NCI-H2171 (cell line): ENCODE results near the gene PRSS57.

Experiments
- DNase-seq: peaks from one replicate; lab custom pipeline; 2025; lab: John Stamatoyannopoulos, UW

PRSS57 gene

GRCh38 chr19:652467-653389, 42.5 kb downstream of the PRSS57 start:
- DNase-seq: no peak

GRCh38 chr19:651991-652390, 43.3 kb downstream of the PRSS57 start:
- DNase-seq: no peak

- no peak for DNase-seq
Measured at GRCh38 chr19:651114-651818, 44.0 kb downstream of the PRSS57 start.

DNA sequence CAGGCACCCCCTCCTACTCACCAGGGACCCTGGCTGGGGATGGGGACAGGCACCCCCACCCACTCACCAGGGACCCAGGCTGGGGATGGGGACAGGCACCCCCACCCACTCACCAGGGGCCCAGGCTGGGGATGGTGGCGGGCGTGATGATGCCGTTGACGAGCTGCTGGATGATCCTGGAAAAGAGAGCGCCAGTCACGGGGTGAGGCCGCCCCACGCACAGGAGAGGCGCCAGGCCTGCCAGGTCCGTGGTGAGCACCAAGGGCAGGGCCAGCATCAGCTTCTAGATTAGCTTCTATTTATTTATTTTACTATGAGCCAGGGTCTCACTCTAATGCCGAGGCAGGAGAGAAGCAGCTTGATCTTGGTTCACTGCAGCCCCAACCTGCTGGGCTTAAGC, 45.1 kb downstream of the PRSS57 start:
- no peak for DNase-seq

GRCh38 chr19:648904-649801, 46.1 kb downstream of the PRSS57 start:
- no peak for DNase-seq

DNA sequence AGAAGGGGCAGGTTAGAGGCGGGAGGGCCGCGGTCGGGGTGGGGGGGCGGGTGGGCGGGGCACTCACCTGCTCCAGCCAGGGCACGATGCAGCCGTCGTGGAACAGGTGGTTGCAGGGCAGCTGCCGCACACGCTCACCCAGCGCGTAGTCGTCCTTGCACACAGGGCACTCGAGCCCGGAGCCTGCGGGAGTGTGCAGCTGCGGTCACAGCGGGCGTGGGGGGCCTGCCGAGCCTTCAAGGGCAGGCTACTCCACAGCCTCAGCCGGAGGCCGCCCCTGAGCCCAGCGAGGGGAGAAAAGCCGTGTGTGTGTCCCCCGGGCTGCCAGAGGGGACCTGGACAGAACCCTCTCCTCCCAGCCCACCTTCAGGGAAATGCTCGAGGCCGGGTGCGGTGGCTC, 46.9 kb downstream of the PRSS57 start:
- DNase-seq: no peak

DNA sequence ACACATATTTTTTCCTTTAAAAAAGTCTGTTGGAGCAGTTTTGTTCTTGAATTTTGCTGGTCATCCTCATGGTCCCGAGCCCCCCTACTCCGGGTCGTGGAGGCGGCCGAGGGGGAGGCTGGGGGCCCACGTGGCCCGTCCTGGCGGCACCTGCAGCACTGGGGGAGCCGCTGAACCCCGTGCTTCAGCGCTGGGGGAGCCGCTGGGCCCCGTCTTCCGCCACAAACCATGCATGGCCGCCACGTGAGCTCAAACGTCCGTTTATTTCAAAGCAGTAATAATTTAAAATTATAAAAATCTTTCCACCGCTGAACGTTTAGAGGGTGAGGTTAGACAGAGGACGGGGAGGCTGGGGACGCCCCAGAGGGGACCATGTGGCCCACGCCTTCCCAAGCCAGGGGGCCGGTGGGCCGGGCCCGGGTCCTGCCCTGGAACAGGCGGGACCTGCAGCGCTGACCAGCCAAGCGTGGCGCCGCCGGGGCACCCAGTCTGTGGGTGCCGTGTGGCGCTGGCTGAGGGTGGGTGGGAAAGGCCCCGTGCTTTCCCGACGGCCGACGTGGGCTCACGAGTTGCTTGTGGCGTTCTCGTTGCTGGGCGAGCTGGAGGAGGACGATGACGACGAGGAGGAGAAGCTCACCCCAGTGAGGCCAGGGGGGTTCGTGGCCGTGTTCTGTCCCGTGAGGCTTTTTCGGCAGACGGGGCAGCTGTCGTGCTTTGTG, 47.5 kb downstream of the PRSS57 start:
- no peak for DNase-seq

DNA sequence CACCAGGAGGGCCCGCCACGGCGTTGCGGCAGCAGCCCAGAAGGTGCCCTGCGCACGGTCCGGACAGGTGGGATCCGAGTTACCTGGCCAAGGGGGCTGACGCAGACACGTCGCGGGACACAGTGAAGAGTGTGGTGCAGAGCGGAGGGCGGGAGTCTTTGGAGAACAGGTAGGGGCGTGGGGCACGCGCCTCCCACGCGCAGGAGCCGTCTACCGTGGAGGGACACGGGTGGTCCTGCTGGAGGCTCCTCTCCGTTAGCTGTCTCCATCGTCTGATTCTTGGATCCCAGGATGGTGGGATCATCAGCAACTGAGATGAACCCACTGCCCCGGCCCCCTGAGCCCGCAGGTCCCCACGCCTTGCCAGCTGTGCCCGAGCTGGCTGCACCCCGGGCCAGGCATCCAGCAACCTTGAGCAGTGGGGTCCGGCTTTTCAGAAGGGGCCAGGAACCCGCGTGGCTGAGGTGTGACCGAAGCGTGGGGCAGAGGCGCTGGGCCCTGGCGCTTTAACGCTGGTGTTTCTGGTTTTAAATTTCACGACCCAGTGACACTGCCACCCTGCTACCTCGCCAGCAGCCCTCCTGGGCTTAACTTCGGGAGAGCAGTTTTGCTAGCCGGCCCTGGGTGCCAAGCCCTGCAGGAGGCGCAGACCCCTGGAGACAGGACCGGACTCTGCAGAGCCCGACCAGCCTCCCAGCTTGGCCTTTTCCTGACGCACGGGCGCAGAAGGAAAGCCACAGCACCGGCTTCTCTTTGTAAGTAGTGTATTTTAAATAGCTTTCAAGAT, 48.3 kb downstream of the PRSS57 start:
- DNase-seq: no peak

DNA sequence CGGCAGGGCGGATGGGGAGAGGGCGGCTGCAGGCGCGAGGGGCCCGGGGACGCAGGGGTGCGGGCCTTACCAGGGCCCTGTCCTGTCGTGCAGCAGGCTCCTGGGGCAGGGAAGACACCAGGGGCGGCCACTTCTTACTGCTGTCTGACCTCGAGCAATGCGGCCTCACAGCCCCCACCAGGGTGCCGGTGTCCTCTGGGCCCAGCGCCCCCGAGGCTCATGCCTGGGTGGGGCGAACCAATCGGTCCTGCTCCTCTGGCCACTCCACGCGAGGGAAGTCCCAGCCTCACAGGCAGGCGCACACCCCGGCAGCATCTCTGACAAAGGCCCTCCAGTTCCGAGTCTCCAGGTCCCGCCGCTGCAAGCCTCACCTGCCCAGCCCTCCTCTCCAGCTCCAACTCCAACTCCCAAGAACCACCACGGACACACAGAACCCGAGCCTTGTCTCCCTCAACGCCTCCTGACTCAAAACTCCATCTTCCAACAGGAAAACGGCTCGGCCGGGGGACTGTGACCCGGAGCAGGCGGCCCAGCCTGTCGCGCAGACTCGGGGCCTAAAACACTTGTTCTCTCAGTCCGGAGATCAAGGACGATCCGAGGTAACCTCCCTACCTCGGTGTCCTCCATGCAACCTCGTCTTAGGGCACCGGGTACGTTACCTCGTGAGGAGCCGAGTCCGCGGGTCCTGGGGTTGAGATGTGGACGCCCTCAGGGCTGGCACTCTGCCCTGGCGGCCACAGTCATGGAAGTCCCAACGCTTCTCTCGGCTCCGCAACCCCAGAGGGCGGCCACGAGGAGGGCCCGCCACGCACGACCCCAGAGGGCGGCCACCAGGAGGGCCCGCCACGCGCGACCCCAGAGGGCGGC, 49.1 kb downstream of the PRSS57 start:
- DNase-seq: no peak

DNA sequence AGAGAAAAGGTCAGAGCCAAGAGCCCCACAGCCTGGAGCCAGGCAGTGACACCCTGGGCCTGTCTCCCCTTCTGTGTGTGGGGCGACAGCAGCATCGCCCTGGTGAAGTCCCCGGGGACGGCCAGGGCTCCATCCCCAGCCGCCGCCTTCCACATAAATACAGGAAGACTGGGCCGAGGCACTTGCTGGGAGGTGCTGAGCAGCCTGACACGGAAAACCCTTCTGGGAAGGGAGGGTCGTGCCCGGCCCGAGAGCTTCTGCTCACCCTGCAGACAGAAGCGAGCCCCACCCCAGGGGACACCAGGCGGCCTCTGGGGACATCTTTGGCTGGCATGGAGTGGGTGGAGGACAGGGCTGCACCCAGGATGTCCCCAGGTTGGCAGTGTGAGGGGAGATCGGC, 50.5 kb downstream of the PRSS57 start:
- DNase-seq: no peak

DNA sequence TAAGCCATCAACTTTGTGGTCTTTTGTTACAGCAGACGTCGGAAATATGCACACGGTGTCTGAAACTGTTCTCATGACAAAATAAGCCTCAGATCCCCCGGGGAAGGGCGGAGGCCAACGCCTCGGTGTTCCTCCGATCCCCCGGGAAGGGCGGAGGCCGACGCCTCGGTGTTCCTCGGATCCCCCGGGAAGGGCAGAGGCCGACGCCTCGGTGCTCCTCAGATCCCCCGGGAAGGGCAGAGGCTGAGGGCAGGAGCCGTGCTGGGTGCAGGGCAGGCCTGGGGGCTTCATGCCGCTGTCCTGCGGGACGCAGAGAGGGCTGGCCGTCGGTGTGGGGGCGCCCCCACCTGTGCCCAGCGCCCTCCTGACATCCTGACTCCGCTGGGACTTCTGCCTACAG, 50.9 kb downstream of the PRSS57 start:
- DNase-seq: no peak

GRCh38 chr19:643736-644135, 51.5 kb downstream of the PRSS57 start:
- no peak for DNase-seq

DNA sequence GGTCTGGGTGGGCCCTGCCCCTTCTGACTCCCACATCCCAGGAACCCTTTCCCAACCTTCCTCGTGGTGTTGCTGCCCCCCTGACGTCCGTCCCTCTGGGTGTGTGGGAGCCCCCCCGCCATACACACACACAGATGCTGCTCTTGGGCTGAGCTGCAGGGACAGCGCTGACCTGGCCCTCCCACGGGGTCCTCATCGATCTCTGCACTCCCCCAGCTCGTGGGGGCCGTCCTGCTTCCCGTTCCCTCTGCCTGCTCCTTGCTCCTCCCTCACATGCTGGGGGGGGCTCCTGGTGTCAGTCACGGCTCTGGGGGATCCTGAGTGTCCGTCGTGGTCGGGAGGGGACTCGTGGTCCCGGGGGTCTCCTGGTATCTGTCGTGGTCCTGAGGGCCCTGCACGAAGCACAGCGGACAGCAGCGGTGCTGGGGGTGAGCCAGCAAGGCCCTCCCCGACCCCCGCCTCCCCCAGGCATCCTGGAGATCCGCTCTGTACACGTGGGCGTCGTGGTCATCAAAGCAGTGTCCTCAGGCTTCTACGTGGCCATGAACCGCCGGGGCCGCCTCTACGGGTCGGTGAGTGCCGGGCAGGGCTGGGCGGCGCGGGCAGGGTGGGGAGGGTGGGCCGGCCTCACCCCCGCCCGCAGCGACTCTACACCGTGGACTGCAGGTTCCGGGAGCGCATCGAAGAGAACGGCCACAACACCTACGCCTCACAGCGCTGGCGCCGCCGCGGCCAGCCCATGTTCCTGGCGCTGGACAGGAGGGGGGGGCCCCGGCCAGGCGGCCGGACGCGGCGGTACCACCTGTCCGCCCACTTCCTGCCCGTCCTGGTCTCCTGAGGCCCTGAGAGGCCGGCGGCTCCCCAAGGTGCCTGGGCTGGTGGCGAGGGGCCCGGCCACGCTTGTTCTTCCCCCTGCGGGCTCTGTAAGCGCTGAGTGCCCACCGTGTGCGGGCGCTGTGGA, 52.2 kb downstream of the PRSS57 start:
- DNase-seq: no peak

DNA sequence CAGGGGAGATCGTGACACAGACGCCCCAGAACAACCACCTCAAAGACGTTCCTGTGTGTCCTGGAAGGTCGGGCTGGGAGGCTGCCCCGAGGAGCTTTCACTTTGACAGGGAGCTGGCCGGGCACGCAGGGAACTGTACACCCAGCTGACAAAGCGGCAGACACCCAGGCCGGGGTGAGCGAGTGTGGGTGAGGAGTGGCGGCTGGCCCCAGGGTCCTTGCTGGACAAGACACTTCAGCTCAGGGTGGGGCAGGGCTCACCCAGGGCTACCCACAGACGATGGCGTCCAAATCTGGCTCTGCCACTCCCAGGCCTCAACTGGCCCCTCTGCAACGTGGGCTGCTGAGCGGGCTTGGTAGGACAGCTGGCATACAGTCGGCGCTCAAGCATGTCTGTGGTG, 53.5 kb downstream of the PRSS57 start:
- DNase-seq: no peak

DNA sequence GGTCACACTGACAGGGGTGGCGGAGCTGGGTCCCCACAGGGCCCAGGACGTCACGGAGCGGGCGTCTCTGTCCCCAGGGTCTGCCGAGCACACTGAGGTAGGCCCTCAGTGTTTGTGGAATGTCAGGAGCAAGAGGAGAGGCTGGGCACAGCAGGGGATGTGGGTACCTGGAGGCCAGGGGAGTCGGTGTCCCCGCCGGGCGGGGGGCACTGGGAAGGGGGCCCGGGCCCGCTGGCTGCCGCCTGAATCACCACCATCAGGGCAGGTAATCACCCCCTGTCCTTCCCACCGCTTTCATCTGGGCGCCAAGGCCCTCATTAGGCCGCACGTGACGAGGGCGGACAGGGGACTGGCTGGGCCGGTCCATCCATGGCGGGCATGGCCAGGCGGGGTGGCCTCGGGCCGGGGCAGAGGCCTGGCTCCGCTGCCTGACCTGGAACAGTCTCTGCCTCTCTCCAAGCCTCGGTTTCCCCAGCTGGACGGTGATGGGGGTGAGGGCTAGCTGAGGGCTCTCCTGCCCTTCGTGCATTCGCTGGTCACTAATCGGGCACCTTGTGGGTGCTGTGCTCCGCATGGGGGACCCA, 54.6 kb downstream of the PRSS57 start:
- DNase-seq: no peak

DNA sequence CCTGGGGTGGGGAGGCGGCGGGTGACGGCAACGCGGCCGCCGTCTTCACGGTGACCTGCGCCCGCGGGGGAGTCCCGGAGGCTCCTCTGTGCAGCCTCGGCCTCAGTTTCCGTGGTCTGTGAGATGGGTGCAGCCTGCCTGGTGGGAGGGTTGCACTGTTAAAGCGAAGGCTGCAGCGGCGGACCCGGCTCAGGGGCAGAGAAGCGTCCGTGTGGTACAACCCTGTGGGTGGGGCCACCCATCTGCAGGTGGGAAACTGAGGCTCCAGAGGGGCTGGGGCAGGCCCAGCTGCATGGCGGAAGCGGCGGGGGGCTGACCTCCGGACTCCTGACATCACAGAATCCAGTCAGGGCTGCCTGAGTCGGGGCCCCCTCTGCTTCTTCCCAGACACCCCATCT, 55.1 kb downstream of the PRSS57 start:
- DNase-seq: no peak

GRCh38 chr19:639253-640160, 55.7 kb downstream of the PRSS57 start, which contains the start of gene FGF22:
FGF22 (plus strand) TSS chr19:639879; CDS start chr19:639926, 47 bp downstream.
- DNase-seq: peak; percentile 94
